G401.6 (cell line): ENCODE data around the gene BACH2.
"Not testable (repeated sequence)": the region's sequence is repeated elsewhere in the genome, so short reads cannot be mapped to it uniquely, and the experiment has no call there.

Experiments
- FAIRE-seq: peaks from 2 replicates; lab custom pipeline; 2012; peaks lifted over from hg19 to GRCh38; lab: Jason Lieb, UNC

Gene BACH2

DNA sequence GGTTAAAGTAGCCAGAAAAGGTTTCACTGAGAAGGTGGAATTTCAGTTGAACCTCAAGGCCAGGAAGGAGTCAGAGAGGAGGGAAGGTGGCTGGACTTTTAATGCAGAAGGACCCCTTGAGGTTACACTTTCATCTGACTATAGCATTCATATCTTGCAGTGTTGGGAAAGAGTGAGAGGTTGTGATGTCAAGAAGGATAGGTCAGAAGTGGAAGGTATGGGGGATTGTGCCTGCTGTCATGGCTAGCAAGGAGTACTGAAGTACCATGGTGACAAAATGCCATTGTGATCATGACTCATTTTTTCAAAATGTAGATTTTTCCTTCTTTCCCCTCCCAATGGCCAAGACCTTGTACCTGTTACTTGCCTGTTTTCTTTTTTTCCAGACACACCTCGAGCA, 5.2 kb upstream of the BACH2 start:
- FAIRE-seq: no peak

DNA sequence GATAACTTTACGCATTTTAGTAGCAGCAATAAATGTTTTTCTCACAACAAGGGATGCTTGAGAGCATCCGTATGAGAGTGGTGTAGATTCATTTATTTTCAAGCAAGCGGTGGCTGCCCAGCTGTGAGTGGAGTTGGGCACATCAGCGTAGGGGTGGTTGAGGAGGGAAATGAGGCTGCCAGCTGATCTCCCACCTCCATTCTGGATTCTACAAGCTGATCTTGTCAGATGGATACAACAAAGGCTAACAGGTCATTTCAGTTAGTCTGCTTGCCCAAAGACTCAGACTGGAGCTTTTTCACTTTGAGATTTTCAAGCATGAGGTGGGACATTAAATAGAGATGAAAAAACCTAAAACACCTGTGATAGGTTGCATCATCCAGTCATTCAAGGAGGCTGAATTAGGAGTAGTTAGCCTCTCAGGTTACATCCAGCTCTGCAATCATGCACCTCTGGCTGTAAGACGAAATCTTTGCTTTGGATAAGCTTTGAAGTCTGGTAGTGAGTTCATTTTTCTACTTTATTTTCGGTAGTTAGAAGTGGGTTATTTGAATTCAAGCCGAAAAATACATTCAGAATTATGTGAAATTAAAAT, 1.9 kb upstream of the BACH2 start:
- no peak for FAIRE-seq

GRCh38 chr6:90297867-90298381, 1.3 kb upstream of the BACH2 start:
- no peak for FAIRE-seq

GRCh38 chr6:90297115-90297866, 648 bp upstream of the BACH2 start:
- no peak for FAIRE-seq

DNA sequence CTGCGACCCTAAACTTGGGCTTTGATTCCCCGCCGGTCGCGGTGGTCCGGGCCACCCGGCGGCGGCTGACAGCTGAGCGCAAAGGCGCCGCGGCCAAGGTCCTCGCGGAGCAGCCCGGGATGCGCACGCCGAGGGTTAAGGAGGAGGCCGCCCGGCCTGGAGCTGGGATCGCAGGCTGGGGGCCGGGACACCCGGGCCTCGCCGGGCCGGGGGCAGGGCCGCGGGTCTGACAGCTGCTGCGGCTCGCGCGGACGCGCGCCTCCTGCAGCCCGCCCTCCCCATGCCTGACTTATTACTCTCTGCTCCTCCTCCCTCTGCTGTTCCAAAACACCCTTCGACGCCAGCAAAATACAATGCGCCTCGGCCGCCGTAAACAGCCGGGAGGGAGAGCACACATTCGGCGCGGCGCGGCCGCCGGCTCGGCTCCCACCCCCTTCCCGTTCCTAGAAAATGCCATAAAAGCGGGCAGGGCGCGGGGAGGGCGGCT, 746 bp downstream of the BACH2 start:
- no peak for FAIRE-seq

DNA sequence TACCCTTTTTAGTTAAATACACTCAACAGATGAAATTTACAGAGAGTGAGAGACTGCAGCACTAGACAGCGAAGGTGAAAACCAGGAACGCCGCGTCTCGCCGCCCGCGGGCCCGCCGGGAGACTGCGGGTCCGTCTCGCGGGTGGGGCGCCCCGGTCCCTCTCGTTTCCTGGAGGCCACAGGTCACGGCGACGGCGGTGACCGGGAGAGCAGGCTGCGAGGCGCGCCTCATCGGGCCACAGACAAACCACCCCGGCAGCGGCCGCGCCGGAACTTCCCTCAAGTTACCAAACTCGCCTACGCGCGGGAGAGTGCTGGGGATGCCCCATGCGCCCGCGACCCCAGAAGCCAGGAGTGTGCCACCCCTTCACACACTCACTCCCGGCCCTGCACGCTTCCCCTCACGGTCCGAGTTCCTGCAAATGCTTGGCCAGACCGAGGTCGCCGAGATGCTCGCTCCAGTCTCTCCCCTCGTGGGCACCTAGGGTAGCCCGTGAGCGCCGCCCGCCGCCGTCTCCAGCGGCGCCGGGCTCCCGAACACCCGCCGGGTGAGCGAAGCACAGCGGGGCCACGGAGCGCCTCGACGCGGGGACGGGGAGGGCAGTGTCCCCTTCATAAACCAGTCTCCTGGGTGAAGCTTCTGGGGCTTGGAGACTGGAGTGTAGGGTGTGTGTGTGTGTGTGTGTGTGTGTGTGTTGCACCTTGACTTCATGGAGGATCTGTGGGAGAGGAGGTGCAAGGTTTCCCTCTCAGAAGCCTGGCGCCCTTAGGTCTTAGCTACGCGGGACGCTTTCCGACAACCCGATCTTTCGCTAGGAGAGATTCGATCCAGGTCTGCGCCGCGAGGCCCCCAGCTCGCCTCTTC, 1.4 kb downstream of the BACH2 start:
- FAIRE-seq: no peak

DNA sequence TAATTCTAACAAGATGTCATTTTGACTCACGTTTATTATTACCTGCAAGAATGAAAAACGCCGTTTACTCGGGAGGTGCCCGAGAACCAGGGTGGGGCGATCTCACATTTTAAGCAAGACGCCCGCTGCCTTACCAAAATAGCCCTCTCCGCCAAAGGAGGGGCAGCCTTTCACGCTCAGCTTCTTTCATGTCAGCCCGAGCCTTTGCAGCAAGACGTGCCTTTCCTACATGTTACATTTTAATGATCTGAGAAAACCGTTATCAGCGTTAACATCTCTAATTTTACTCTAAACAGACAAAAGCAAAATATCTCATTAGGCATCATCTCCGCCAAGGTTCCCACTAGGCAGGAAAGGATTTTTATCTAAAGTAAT, 2.0 kb downstream of the BACH2 start:
- no peak for FAIRE-seq

DNA sequence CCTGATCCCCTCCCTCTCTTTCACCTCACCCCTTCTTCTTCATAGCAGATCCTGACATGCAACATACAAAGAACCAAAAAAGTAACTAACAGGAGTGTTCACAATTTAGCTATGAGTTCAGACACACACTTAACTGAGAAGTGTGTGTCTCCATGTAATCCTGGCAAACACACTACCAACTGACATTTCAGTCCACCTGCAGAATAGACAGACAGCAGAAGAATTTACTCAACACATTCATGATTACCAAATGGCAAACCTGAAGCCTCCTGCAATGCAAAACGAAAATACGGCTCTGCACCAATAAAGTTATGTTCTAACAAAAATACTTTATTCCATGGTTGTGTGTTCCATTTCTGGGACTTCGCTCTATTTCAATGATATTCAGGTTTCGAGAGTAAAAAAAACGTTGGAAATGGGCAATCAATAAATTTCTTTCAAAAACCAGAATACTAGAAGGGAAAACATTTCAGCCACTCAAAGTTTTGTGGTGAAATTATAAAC, 2.6 kb downstream of the BACH2 start:
- FAIRE-seq: no peak

GRCh38 chr6:90293319-90293953, 3.2 kb downstream of the BACH2 start:
- FAIRE-seq: no peak

- no peak for FAIRE-seq
These were observed 5.1 kb downstream of the BACH2 start for GRCh38 chr6:90291565-90291964.

- FAIRE-seq: no peak
These were observed 5.7 kb downstream of the BACH2 start for GRCh38 chr6:90290811-90291420.

- FAIRE-seq: no peak
These were observed 6.7 kb downstream of the BACH2 start for GRCh38 chr6:90289902-90290301.

DNA sequence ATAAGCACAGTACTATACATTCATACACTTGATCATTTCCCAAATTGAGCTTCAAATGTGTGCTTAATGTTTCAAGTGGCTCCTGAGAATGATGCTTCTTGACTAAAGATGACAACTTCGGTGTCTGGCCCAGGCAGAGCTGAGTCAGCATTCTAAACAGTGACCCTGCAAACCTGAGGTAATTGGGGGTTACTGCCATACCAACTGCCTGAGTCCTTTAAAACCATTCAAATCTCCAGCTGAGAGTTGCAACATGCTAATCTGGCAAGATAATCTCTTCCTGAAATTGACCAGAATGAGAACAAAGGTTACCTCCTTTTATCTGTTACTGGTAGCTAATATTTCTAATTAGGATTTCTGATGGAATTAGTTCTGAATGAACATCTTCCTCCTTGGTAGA, 8.2 kb downstream of the BACH2 start:
- no peak for FAIRE-seq

DNA sequence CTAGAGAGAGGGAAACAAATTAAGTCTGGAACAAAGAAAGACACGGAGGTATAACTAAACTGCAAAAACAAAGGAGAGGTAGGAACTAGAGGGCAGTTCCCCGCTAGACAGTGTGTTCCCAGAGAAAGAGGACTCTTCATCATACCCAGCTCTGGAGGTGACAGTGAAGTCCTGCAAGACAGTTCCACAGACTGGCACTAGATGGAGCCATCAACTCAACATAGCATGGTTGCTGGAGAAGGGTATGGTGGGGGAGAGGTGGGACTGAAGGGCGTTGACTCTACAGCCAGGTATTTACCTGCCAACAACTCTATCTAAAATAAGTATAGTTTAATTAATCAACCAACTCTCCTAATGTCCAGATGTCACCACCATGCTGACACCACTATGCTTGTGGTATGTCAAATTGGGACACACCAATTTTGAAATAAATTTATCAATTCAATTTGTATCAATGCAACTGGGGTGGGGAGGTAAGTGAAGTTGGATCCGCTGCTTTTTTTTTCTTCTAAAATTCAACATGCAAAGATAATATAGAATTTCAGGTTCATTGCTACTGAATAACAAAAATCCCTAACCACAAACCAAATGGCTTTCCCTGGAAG, 9.7 kb downstream of the BACH2 start:
- no peak for FAIRE-seq

- FAIRE-seq: no peak
These were observed 10.8 kb downstream of the BACH2 start for GRCh38 chr6:90285611-90286381.

DNA sequence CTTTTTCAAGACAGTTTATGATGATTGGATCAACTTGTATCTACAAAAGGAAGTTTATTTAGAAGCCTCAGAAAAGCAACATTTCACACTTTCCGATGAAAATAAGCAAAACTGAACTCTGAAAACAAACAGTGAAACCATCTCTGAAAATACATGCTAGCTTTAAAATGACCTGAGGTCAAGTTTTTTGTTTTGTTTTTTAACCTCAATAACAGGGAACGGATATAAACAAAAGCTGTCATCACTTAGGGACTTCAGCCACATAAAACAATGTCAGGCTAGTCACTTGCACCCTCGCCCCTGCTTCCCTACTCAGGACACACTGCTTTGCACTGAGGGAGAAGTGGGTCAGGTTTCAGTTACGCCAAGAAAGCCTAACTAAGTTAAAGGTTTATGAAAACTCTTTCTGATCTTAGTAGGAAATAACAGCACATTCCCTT, 11.6 kb downstream of the BACH2 start:
- no peak for FAIRE-seq

DNA sequence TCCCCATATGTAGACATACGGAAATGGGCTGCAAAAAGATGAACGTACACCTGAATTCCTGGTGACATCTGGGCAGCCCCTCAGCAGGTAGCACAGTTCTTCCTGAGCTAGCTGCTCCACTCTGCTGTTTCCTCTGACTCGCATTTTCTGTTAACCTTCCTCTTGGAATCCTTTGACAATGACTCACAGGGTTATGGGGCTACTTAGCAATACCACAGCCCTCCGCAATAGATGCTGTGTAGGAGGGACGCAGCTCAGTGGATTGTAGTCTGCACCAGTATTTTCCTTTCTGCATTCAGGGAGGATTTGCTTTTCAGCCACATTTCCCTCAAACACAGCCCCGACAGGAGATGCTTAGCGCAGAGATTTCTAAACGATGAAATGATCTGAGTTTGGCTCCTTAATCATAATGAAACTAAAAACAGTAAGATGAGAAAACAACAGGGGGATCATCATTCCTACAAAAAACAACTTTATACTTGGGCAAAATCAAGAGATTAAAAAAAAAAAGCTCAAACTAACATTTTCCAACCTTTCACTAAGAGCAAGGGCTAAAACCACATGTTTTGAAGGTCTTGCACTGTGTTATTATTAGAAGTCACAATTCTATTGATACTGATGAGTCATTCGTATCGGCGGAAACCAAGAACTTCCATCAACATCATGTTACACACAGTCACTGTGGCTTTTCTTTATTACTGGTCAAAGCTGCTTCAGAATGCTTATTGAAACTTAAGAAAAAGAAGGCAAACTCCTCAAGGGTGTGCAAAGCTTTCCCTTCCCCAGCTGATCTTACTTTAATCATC, 12.2 kb downstream of the BACH2 start:
- no peak for FAIRE-seq

DNA sequence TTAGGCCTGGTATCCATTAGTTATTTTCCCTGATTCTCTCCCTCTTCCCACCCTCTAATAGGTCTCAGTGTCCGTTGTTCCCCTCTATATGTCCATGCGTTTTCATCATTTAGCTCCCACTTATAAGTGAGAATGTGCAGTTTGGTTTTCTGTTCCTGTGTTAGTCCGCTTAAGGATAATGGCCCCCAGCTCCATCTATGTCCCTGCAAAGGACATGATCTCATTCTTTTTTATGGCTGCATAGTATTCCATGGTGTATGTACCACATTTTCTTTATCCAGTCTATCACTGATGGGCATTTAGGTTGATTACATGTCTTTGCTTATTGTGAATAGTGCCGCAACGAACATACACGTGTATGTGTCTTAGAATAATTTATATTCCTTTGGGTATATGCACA, 14.4 kb downstream of the BACH2 start:
- FAIRE-seq: not testable (repeated sequence)

DNA sequence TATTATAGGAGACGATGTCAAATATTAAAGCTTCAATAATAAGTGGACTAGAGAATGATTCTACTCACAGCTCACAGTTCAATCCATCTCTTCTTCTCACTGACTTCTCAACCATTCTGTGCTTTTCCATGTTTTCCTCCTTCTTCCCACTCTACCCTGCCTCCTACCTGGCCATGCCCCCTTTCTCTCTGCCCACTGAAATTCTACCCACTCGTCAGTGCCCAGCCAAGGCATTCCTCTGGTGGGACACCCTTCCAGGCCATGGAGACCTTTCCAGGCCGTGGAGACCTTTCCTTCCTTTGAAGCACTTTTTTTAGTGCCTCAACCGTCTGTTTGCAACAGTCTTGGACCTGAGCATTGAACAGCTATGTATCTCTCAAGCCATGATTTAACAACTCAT, 18.5 kb downstream of the BACH2 start:
- FAIRE-seq: no peak
